Measurements from ENCODE around the gene GAPVD1. TPM values are rescaled to one million over a fixed set of nuclear protein-coding genes. Genes with fewer than 3 reads are reported as not detected.

GAPVD1 gene
- total RNA-seq, 2 experiments from 2014 or later, result 74.1 to 82.2 TPM

GRCh38 chr9:125378778-125379177, 117.2 kb downstream of the GAPVD1 start:
- H3K27me3 ChIP-seq (ENCODE audit: control insufficient read depth in 1 of 2, insufficient read depth in 2 of 2, low read length in 2 of 2), result peaks cover 0 to 5% of the 10 kb centered on the region in 2 experiments
- CTCF ChIA-PET, result no interaction called here
- Mint-ChIP-seq H3K4me1 (ENCODE audit: low read depth) (peaks cover 6% of the 10 kb centered on the region), H3K27ac (no peak overlapping the region), H3K4me3 (no peak overlapping the region), H3K9me3 (no peaks in the 10 kb centered on the region), H3K27me3 (peaks cover 21% of the 10 kb centered on the region), H3K36me3 (ENCODE audit: low read depth) (no peaks in the 10 kb centered on the region)
- DNase-seq, result no peak
- no peaks in the 10 kb centered on the region for H3K36me3 ChIP-seq (ENCODE audit: insufficient read depth, low read length)
- H3K4me3 ChIP-seq (ENCODE audit: low read length), result no peak overlapping the region
- H3K9me3 ChIP-seq (ENCODE audit: control insufficient read depth in 1 of 2, insufficient read depth in 1 of 2, low read length in 2 of 2), result no peaks in the 10 kb centered on the region
- peaks cover 10% of the 10 kb centered on the region for H3K4me1 ChIP-seq (ENCODE audit: insufficient read depth, low read length)
- no peak for TF ChIP-seq CTCF (IDR thresholded peaks at IDR 0.05)
- POLR2A ChIA-PET, result no interaction called here
- no peak for ATAC-seq (ENCODE audit: poor library complexity)
- intact Hi-C loops (cut with DNase I, micrococcal nuclease), result no loop called here
- H3K27ac ChIP-seq (ENCODE audit: low read depth in 1 of 2, low read length in 2 of 2), result no peak overlapping the region

- CTCF ChIA-PET, result no interaction called here
These were observed 117.6 kb downstream of the GAPVD1 start for GRCh38 chr9:125379208-125379607.

GRCh38 chr9:125380406-125380805, 118.8 kb downstream of the GAPVD1 start:
- Mint-ChIP-seq H3K4me3 (no peak overlapping the region), H3K27me3 (peaks cover 16% of the 10 kb centered on the region), H3K27ac (no peak overlapping the region), H3K4me1 (ENCODE audit: low read depth) (no peaks in the 10 kb centered on the region), H3K36me3 (ENCODE audit: low read depth) (no peaks in the 10 kb centered on the region), H3K9me3 (no peaks in the 10 kb centered on the region)
- ChIA-PET POLR2A (no interaction called here), CTCF (no interaction called here)
- Histone ChIP-seq H3K27ac (ENCODE audit: low read depth in 1 of 2, low read length in 2 of 2) (no peak overlapping the region), H3K27me3 (ENCODE audit: control insufficient read depth in 1 of 2, insufficient read depth in 2 of 2, low read length in 2 of 2) (no peaks in the 10 kb centered on the region), H3K4me1 (ENCODE audit: insufficient read depth, low read length) (no peaks in the 10 kb centered on the region), H3K9me3 (ENCODE audit: control insufficient read depth in 1 of 2, insufficient read depth in 1 of 2, low read length in 2 of 2) (no peaks in the 10 kb centered on the region), H3K36me3 (ENCODE audit: insufficient read depth, low read length) (no peaks in the 10 kb centered on the region), H3K4me3 (ENCODE audit: low read length) (no peak overlapping the region)
- no peak for TF ChIP-seq CTCF (IDR thresholded peaks at IDR 0.05)
- no peak for ATAC-seq (ENCODE audit: poor library complexity)
- intact Hi-C loops (cut with DNase I, micrococcal nuclease), result no loop called here
- no peak for DNase-seq

More at GRCh38 chr9:125379208-125379607, 117.6 kb downstream of the GAPVD1 start:
- no peak for ATAC-seq (ENCODE audit: poor library complexity)
- Mint-ChIP-seq H3K9me3 (no peaks in the 10 kb centered on the region), H3K36me3 (ENCODE audit: low read depth) (no peaks in the 10 kb centered on the region), H3K4me1 (ENCODE audit: low read depth) (peaks cover 6% of the 10 kb centered on the region), H3K27ac (no peak overlapping the region), H3K4me3 (no peak overlapping the region), H3K27me3 (peaks cover 21% of the 10 kb centered on the region)
- intact Hi-C loops (cut with DNase I, micrococcal nuclease), result no loop called here
- no peak overlapping the region for H3K27ac ChIP-seq (ENCODE audit: low read depth in 1 of 2, low read length in 2 of 2)
- no peak for TF ChIP-seq CTCF (IDR thresholded peaks at IDR 0.05)
- no peaks in the 10 kb centered on the region for H3K9me3 ChIP-seq (ENCODE audit: control insufficient read depth in 1 of 2, insufficient read depth in 1 of 2, low read length in 2 of 2)
- peaks cover 0 to 5% of the 10 kb centered on the region in 2 experiments for H3K27me3 ChIP-seq (ENCODE audit: control insufficient read depth in 1 of 2, insufficient read depth in 2 of 2, low read length in 2 of 2)
- no peak for DNase-seq
- peaks cover 10% of the 10 kb centered on the region for H3K4me1 ChIP-seq (ENCODE audit: insufficient read depth, low read length)
- POLR2A ChIA-PET, result no interaction called here
- H3K36me3 ChIP-seq (ENCODE audit: insufficient read depth, low read length), result no peaks in the 10 kb centered on the region
- no peak overlapping the region for H3K4me3 ChIP-seq (ENCODE audit: low read length)

Measured in CD4-positive, alpha-beta T cell (primary cell).